GM12801 (cell line): ENCODE measurements around the gene NECTIN1.

ENCODE experiments used
- TF ChIP-seq, protein P1 (sequence below): IDR thresholded peaks from one replicate; pipeline ENCODE4 v1.5.1; 2011; ENCODE audit warnings: control low read depth; ENCODE audit not compliant: insufficient read length; ENCODE audit errors: extremely low read depth

NECTIN1 gene

DNA sequence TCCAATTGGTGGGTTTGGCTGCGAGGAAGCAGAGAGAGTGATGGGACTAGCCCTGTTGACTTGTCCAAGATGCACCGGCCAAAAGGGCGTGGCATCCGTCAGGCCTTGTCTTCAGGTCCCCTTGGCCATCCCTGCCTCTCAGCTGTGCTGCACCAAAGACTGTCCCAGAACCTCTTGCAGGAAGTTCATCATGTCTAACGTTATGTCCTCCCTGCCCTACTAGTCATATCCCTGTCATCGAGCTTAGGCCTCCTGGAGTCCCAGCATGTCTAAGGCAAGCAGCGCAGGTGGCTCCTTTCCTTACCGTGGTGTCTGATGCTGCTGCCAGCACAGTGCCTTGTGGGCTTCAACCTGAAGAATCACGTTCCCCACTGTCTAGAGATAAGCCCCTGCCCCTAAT, 51.2 kb downstream of the NECTIN1 start:
- TF ChIP-seq, protein P1, sequence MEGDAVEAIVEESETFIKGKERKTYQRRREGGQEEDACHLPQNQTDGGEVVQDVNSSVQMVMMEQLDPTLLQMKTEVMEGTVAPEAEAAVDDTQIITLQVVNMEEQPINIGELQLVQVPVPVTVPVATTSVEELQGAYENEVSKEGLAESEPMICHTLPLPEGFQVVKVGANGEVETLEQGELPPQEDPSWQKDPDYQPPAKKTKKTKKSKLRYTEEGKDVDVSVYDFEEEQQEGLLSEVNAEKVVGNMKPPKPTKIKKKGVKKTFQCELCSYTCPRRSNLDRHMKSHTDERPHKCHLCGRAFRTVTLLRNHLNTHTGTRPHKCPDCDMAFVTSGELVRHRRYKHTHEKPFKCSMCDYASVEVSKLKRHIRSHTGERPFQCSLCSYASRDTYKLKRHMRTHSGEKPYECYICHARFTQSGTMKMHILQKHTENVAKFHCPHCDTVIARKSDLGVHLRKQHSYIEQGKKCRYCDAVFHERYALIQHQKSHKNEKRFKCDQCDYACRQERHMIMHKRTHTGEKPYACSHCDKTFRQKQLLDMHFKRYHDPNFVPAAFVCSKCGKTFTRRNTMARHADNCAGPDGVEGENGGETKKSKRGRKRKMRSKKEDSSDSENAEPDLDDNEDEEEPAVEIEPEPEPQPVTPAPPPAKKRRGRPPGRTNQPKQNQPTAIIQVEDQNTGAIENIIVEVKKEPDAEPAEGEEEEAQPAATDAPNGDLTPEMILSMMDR: no peak

DNA sequence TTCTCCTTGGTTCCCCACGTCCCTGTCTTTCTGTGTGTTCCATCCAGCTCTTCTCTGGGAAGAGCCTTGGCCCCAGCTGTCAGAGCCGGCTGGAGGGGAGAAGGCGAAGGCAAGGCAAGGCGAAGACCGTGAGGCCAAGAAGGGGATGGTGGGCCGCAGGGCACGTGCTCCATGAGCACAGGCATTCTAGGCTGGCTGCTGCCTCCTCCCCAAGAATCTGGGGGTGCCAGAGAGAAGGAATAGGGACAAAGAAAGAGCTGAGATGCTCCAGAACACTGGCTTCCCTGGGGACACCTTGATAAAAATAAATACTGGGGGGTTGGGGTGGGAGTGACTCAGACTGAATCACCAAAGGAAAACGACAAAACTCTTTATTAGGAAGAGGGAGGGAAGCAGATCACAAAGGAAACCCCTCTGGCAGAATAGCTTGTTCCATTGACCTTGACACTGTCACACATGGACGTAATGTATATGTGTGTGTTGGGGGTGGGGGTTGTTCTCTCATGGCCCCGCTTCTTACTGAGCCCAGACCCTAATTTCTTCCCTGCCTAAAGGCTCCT, 52.5 kb downstream of the NECTIN1 start:
- TF ChIP-seq, protein P1: no peak

DNA sequence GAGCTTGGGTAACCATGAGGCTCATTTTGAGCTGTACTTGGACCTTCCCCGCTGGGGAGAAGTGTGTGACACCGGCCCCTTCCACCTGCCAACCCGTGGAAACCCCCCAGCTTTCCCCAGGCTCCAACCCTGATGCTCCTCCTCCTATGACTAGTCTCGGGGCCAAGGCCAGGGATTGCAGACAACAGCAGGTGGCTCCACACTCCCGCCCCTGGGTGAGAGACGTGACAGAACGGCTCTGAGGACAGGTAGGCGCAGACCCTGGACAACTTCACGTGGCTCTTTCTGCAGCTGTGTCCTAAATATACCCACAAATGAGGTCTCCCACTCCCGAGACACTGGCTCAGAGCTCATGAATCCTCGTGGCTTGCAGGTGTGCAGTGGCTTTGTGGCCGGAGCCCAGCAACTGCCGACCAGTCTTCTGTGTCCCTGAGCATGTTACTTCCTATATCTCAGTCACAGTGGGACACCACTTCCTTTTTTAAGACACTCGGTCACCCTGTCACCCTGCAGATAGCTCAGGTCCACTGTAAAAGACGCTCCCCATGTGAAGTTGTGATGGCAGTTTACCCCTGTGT, 55.2 kb downstream of the NECTIN1 start:
- TF ChIP-seq, protein P1: no peak

DNA sequence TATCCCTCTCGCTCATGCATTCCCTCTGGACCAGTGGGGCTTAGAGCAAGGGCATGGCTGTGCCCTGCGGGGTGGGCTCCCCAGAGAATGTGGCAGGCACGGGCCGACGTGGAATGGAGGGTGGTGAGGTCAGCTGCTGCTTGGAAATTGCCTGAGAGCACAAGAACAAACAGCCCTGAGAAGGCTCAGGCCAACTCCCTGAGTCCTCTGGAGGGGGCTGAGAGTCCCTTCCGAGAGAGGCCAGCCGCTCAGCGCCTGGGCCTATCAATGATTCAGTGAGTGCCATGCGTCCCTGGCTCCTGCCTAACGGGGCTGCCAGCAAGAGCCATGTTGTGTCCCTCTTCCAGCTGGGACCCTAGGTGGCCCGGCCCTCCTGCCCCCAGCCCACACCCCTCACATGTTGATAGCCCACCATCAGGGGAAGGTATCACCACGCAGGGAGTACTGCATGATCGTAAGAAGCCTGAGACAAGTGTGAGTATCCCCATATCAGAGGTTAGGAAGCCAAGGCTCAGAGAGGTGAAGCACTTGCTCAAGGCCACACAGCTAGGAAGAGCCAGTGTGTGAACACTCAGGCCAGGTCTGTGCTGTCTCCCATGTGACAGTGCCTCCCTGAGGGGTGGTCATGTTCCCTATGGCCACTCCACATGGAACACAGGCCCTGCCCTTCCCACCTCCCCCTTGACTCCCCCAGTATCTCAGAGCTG, 55.8 kb downstream of the NECTIN1 start:
- TF ChIP-seq, protein P1: no peak

DNA sequence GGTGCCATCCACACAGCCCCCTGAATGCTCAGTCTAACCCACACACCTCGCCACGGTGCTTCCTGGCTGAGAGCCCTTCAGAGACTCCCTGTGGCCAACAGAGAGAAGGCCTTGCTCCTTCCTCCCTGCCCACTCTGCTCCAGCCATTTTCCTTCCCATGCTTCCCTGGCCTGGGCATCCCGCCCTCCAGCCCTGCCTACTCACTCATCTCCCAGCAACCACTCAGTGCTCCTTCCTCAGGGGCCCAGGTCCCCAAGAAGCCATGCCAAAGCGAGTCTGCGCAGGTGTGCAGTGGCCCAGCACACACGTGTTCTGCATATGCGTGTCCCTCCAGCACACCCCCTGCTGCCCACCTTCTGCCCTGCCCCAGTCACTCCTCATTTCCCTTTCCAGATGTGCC, 56.4 kb downstream of the NECTIN1 start:
- TF ChIP-seq, protein P1: no peak

DNA sequence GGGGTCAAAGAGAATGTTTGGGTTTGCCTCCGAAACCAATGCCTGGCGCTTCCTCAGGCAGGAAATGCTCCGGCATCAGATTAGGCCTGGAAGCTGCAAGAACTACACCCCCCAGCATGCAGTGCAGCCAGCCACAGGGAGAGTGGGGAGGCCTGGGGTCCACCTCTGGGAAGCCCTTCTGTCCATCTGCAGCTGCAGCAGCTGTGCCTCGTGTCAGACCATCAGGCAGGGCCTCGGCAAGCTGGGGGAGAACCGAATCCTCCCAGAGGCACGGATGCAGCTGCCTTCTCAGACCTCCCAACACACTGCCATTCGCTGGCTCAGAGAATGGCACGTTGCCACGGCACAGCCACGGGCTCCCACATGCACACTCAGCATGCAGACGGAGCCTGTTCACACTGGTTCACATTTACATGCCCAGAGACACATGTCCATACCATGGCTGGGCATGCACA, 57.4 kb downstream of the NECTIN1 start:
- TF ChIP-seq, protein P1: no peak

DNA sequence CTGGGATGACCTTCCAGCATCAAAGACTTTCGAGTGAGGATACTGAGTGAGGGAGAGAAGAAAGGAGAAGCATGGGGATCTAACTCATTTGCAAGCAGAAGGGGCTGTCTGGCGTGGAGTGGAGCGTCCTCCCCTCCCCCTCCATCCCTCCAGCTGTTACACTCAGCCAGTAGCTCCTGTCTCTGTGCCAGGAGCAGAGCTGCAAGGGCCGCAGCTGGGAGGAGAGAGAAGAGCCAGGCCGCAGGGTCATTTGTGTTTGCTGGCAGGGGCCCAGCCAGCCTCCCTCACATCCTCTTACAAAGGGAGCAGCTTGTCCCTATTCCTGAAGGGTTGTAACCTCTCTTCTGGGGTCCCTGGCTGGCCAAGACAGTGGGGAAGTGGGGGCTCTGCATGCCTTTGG, 57.9 kb downstream of the NECTIN1 start:
- TF ChIP-seq, protein P1: no peak
